Spleen (tissue), 11 donors: Measurements from ENCODE around the gene DEPDC5. TPM values are rescaled to one million over a fixed set of nuclear protein-coding genes. Genes with fewer than 3 reads are reported as not detected.
A peak's percentile ranks its signal among the peaks of the same experiment; 100 is the strongest.

Experiments
- DNase-seq: peaks from one replicate; pipeline ENCODE4 v3.0.0-alpha.2; 2020
- H3K27ac ChIP-seq, 8 donors: fragments of 200-600 bp; sonication (generic) in 7 of 8; 1 replicate in 4 of 8; 2 replicates in 4 of 8; pipeline versions ENCODE4 v1.5.0 to v1.8.0; 2016 to 2021; ENCODE audit warnings: inconsistent platforms in 4 of 8, mild to moderate bottlenecking in 4 of 8, moderate library complexity in 1 of 8
- H3K27me3 ChIP-seq, 7 donors: fragments of 200-600 bp; sonication (generic) in 6 of 7; replicated peaks in 1 of 7; 1 replicate in 4 of 7; 2 replicates in 3 of 7; pipeline versions ENCODE4 v1.5.0 to v1.8.0; 2016 to 2021; ENCODE audit warnings: inconsistent platforms in 3 of 7, mild to moderate bottlenecking in 1 of 7
- H3K36me3 ChIP-seq, 6 donors: fragments of 200-600 bp; sonication (generic) in 5 of 6; 1 replicate in 4 of 6; 2 replicates in 2 of 6; pipeline versions ENCODE4 v1.5.0 to v1.8.0; 2016 to 2021; ENCODE audit warnings: inconsistent platforms in 2 of 6
- H3K4me1 ChIP-seq, 6 donors: fragments of 200-600 bp; sonication (generic) in 5 of 6; 1 replicate in 3 of 6; 2 replicates in 3 of 6; pipeline versions ENCODE4 v1.5.0 to v1.8.0; 2016 to 2021; ENCODE audit warnings: inconsistent platforms in 3 of 6
- H3K4me3 ChIP-seq, 8 donors: fragments of 200-600 bp; sonication (generic) in 7 of 8; 1 replicate in 4 of 8; 2 replicates in 4 of 8; pipeline versions ENCODE4 v1.5.0 to v1.8.0; 2016 to 2021; ENCODE audit warnings: inconsistent platforms in 4 of 8, mild to moderate bottlenecking in 4 of 8, moderate library complexity in 2 of 8
- H3K9me3 ChIP-seq, 8 donors: fragments of 200-600 bp; sonication (generic) in 7 of 8; 1 replicate in 4 of 8; 2 replicates in 4 of 8; pipeline versions ENCODE4 v1.5.0 to v1.8.0; 2016 to 2021; ENCODE audit warnings: inconsistent platforms in 4 of 8
- CTCF ChIP-seq, 11 experiments: fragments of 200-600 bp in 7 of 11; fragments of 450-650 bp in 4 of 11; sonication (generic) in 4 of 11; IDR thresholded peaks in 8 of 11; conservative IDR thresholded peaks in 3 of 11; 1 replicate in 7 of 11; 2 replicates in 4 of 11; pipeline versions ENCODE4 v1.4.0 to v1.8.0; 2016 to 2021; ENCODE audit warnings: antibody characterized with exemption in 11 of 11, inconsistent platforms in 4 of 11, mild to moderate bottlenecking in 1 of 11
- POLR2A ChIP-seq, 3 donors: fragments of 450-650 bp; IDR thresholded peaks; one replicate each; pipeline ENCODE4 v1.5.1; 2017; ENCODE audit warnings: antibody characterized with exemption in 3 of 3, mild to moderate bottlenecking in 1 of 3
- POLR2AphosphoS5 ChIP-seq, 3 donors: sonication (generic); formaldehyde crosslinking; IDR thresholded peaks; one replicate each; pipeline ENCODE4 v1.5.1; 2017; ENCODE audit warnings: antibody characterized with exemption in 3 of 3
- WGBS, 5 donors: extraction: QIAGEN DNeasy Blood & Tissue Kit in 3 of 5; methylation state at CpG; one replicate each; pipeline versions ENCODE4 v1.1.5 to v1.1.7; 2013 to 2018; 5-methylcytosine and 5-hydroxymethylcytosine counted together
- intact Hi-C: fragments of 100-400 bp; cut with DNase I; formaldehyde crosslinking; loops from one replicate; pipeline ENCODE4 v1.15.0; 2023; ENCODE audit warnings: low total_unique reads
- polyA plus RNA-seq, 3 donors: library from polyadenylated mRNA; stranded (reverse); fragments of 200-250 nt; gene quantifications; one replicate each; pipeline ENCODE4 v1.2.1, GENCODE V29; 2013
- total RNA-seq, 7 donors: library from RNA; depleted of rRNA in 3 of 7; stranded (reverse); fragments of >200 nt in 3 of 7; fragmentation: NEBNext Ultra II Directional in 4 of 7; extraction: Animal tissue kit (Norgen Biotek cat#: 25700) in 4 of 7; gene quantifications; one replicate each; pipeline versions ENCODE4 v1.1.0 to v1.2.1, GENCODE V29; 2016 to 2021
- donor health status: healthy with polysubstance abuse.
- donor health status: DM: no; HTN: no; CAD: no; lungs with moderate emphysema.
- donor health status: DM: no; HTN: no; CAD: no.
- donor health status: Bipolar disorder and iron deficiency.
- donor health status: healthy.
- donor health status: DM: no; HTN: no; CAD: no.
- donor health status: DM: yes; HTN: yes; CAD: no.

The DEPDC5 gene
- total and polyA plus RNA-seq, 10 donors: 9.6 to 64.6 (median 44.3) TPM

GRCh38 chr22:31742115-31742514, 11.7 kb upstream of the DEPDC5 start:
- DNase-seq: no peak
- WGBS, 5 donors: 67 to 90% (median 71%) methylated on average over 3 of the region's 3 CpGs
- Histone ChIP-seq H3K9me3 (no peaks in the 10 kb centered on the region), H3K4me3 (no peak overlapping the region), H3K4me1 (peaks cover 0 to 95% (median 41%) of the 10 kb centered on the region in 6 donors), H3K27ac (peak overlapping the region in 1 of 8 donors; percentile 48), H3K27me3 (no peaks in the 10 kb centered on the region), H3K36me3 (peaks cover 0 to 77% (median 9%) of the 10 kb centered on the region in 6 donors)
- no peak for TF ChIP-seq POLR2A (IDR thresholded peaks at IDR 0.05)
- intact Hi-C loops: loop anchor here (10.0 kb wide), 1 partner anchor 77 kb away; the partner anchor contains the start of gene PISD

GRCh38 chr22:31742682-31743081, 11.1 kb upstream of the DEPDC5 start:
- Histone ChIP-seq H3K27ac (peak overlapping the region in 2 of 8 donors; percentile 41 to 52), H3K27me3 (no peaks in the 10 kb centered on the region), H3K36me3 (peaks cover 0 to 77% (median 9%) of the 10 kb centered on the region in 6 donors), H3K9me3 (no peaks in the 10 kb centered on the region), H3K4me1 (peaks cover 0 to 95% (median 44%) of the 10 kb centered on the region in 6 donors), H3K4me3 (no peak overlapping the region)
- no peak for DNase-seq
- WGBS, 5 donors: 94 to 99% (median 97%) methylated on average over 2 of the region's 2 CpGs
- no peak for TF ChIP-seq POLR2AphosphoS5 (IDR thresholded peaks at IDR 0.05)
- TF ChIP-seq POLR2A (IDR thresholded peaks at IDR 0.05): no peak
- TF ChIP-seq CTCF (IDR thresholded peaks at IDR 0.05 in 8 of 11, conservative IDR thresholded peaks at IDR 0.05 in 3 of 11): no peak
- intact Hi-C loops: loop anchor here (10.0 kb wide), 1 partner anchor 78 kb away; the partner anchor contains the start of gene PISD

GRCh38 chr22:31743871-31744270, 9.9 kb upstream of the DEPDC5 start:
- Histone ChIP-seq H3K4me1 (peaks cover 11 to 95% (median 47%) of the 10 kb centered on the region in 6 donors), H3K36me3 (peaks cover 0 to 68% (median 6%) of the 10 kb centered on the region in 6 donors), H3K4me3 (no peak overlapping the region), H3K9me3 (no peaks in the 10 kb centered on the region), H3K27ac (peak overlapping the region in 3 of 8 donors; percentile 27 to 52 (median 41)), H3K27me3 (no peaks in the 10 kb centered on the region)
- 84 to 97% (median 95%) methylated on average over 7 of the region's 7 CpGs for WGBS, 5 donors
- TF ChIP-seq POLR2AphosphoS5 (IDR thresholded peaks at IDR 0.05): no peak
- TF ChIP-seq CTCF (IDR thresholded peaks at IDR 0.05 in 8 of 11, conservative IDR thresholded peaks at IDR 0.05 in 3 of 11): no peak
- no peak for TF ChIP-seq POLR2A (IDR thresholded peaks at IDR 0.05)
- intact Hi-C loops: loop anchor here (10.0 kb wide), 1 partner anchor 79 kb away; the partner anchor contains the start of gene PISD
- no peak for DNase-seq

- intact Hi-C loops: loop anchor here (10.0 kb wide), 1 partner anchor 83 kb away; the partner anchor contains the start of gene PISD
- WGBS, 5 donors: 79 to 87% (median 85%) methylated on average over 4 of the region's 4 CpGs
Observed at GRCh38 chr22:31747441-31747840, 6.4 kb upstream of the DEPDC5 start.

More at GRCh38 chr22:31747441-31747840, 6.4 kb upstream of the DEPDC5 start:
- Histone ChIP-seq H3K9me3 (no peaks in the 10 kb centered on the region), H3K36me3 (peaks cover 0 to 34% (median 0%) of the 10 kb centered on the region in 6 donors), H3K4me3 (no peak overlapping the region), H3K4me1 (peaks cover 28 to 92% (median 57%) of the 10 kb centered on the region in 6 donors), H3K27me3 (no peaks in the 10 kb centered on the region), H3K27ac (no peak overlapping the region)
- no peak for DNase-seq
- TF ChIP-seq POLR2A (IDR thresholded peaks at IDR 0.05): no peak
- no peak for TF ChIP-seq CTCF (IDR thresholded peaks at IDR 0.05 in 8 of 11, conservative IDR thresholded peaks at IDR 0.05 in 3 of 11)
- TF ChIP-seq POLR2AphosphoS5 (IDR thresholded peaks at IDR 0.05): no peak
